HepG2 (cell line): ENCODE data around the gene SPART. TPM values are rescaled to one million over a fixed set of nuclear protein-coding genes. Genes with fewer than 3 reads are reported as not detected.

ENCODE experiments used
- ATAC-seq: fragments of 200-7000 bp; cut with Tn5 transposase; 3 replicates; pipeline ENCODE4 v1.9.1; 2020; ENCODE audit warnings: mild to moderate bottlenecking, moderate library complexity
- BruUV-seq: library from RNA; stranded (reverse); fragments of 400-500 nt; replicated peaks from 2 replicates; lab custom pipeline; 2021; lab: Mats Ljungman, UMichigan
- CTCF ChIA-PET: fragments of 300-600 bp; formaldehyde crosslinking; extraction: SDS; loops from one replicate; lab custom pipeline; 2021; ENCODE audit warnings: low total read pairs, inconsistent platforms, low intra/inter-chr PET ratio; lab: Yijun Ruan, JAX
- POLR2A ChIA-PET: fragments of 350-600 bp; sonication (Branson Sonifier 250); formaldehyde crosslinking; loops from one replicate; lab custom pipeline; 2020; ENCODE audit warnings: antibody characterized with exemption, inconsistent platforms; lab: Yijun Ruan, JAX
- DNase-seq: peaks from one replicate; pipeline ENCODE4 v3.0.0-alpha.2; 2015; ENCODE audit warnings: low spot score
- FAIRE-seq: peaks from 3 replicates; lab custom pipeline; 2011; peaks lifted over from hg19 to GRCh38; lab: Jason Lieb, UNC
- H2AFZ ChIP-seq: one replicate; pipeline ENCODE4 v1.6.1; 2011; ENCODE audit warnings: low read length, inconsistent platforms
- H3K27ac ChIP-seq: fragments of 300-600 bp; 3 replicates; pipeline ENCODE4 v1.8.0; 2011; ENCODE audit warnings: mixed run types, mild to moderate bottlenecking, mixed read lengths, low read length, inconsistent platforms; ENCODE audit not compliant: insufficient read depth; ENCODE audit errors: extremely low read length
- H3K27me3 ChIP-seq, 2 experiments: fragments of 200-600 bp in 1 of 2; 2 replicates in 1 of 2; 3 replicates in 1 of 2; pipeline versions ENCODE4 v1.6.0 to v1.8.0; 2011; ENCODE audit warnings: low read length in 2 of 2, mild to moderate bottlenecking in 2 of 2, moderate library complexity in 2 of 2, inconsistent platforms in 1 of 2; ENCODE audit not compliant: insufficient read depth in 2 of 2, control insufficient read depth in 1 of 2
- H3K36me3 ChIP-seq, 2 experiments: fragments of 200-600 bp in 1 of 2; replicated peaks in 1 of 2; 2 replicates in 1 of 2; 3 replicates in 1 of 2; pipeline versions ENCODE4 v1.5.1 to v1.8.0; 2011; ENCODE audit warnings: low read length in 2 of 2, inconsistent platforms in 1 of 2; ENCODE audit not compliant: insufficient read depth in 2 of 2, control insufficient read depth in 1 of 2
- H3K4me1 ChIP-seq: 2 replicates; pipeline ENCODE4 v1.5.1; 2012; ENCODE audit warnings: low read length, inconsistent platforms; ENCODE audit not compliant: insufficient read depth
- H3K4me2 ChIP-seq: 2 replicates; pipeline ENCODE4 v1.6.0; 2011; ENCODE audit warnings: low read depth, low read length, inconsistent platforms
- H3K4me3 ChIP-seq, 3 experiments: fragments of 200-600 bp in 1 of 3; sonication (generic), shearing (Covaris generic) in 1 of 3; replicated peaks in 1 of 3; 2 replicates each; pipeline ENCODE4 v1.5.1; 2011 to 2016; ENCODE audit warnings: low read length in 3 of 3, inconsistent platforms in 2 of 3, low read depth in 2 of 3, mild to moderate bottlenecking in 2 of 3, control low read depth in 1 of 3, mixed read lengths in 1 of 3; ENCODE audit not compliant: insufficient read depth in 1 of 3
- H3K79me2 ChIP-seq: one replicate; pipeline ENCODE4 v1.6.1; 2011; ENCODE audit warnings: low read length, inconsistent platforms; ENCODE audit not compliant: insufficient read depth
- H3K9ac ChIP-seq: 2 replicates; pipeline ENCODE4 v1.6.0; 2011; ENCODE audit warnings: mild to moderate bottlenecking, low read depth, low read length, inconsistent platforms; ENCODE audit not compliant: insufficient read depth
- H3K9me3 ChIP-seq: 2 replicates; pipeline ENCODE4 v1.5.1; 2012; ENCODE audit warnings: mild to moderate bottlenecking, low read length
- H4K20me1 ChIP-seq: 2 replicates; pipeline ENCODE4 v1.6.0; 2011; ENCODE audit warnings: inconsistent platforms, mild to moderate bottlenecking, low read length, moderate library complexity; ENCODE audit not compliant: insufficient read depth
- ZNF747 ChIP-seq: sonication (generic); formaldehyde crosslinking; IDR thresholded peaks from 2 replicates; pipeline ENCODE4 v1.8.1; 2023; ENCODE audit warnings: missing genetic modification reagents, mild to moderate bottlenecking, borderline replicate concordance
- ZNF768 ChIP-seq: sonication (generic); formaldehyde crosslinking; IDR thresholded peaks from 2 replicates; pipeline ENCODE4 v1.4.0; 2020; ENCODE audit warnings: missing genetic modification reagents
- ZNF792 ChIP-seq: IDR thresholded peaks from 2 replicates; pipeline ENCODE4 v1.6.1; 2016
- WGBS: methylation state at CpG from one replicate; pipeline ENCODE4 v1.1.6; 2017; ENCODE audit warnings: low lambda C conversion rate; 5-methylcytosine and 5-hydroxymethylcytosine counted together
- in situ Hi-C: cut with HindIII; loops from 2 replicates; pipeline ENCODE4 v1.10.0; 2017; ENCODE audit warnings: low pct_unique_long_range_greater_than_20kb; ENCODE audit not compliant: extremely low pct_ligation_motif_present
- intact Hi-C: fragments of 100-400 bp; cut with micrococcal nuclease; formaldehyde crosslinking; loops from one replicate; pipeline ENCODE4 v1.10.0; 2022; ENCODE audit not compliant: unreplicated experiment
- polyA plus RNA-seq, 8 experiments: library from polyadenylated mRNA; depleted of rRNA in 3 of 8; stranded (reverse) in 7 of 8; unstranded in 1 of 8; fragments of >200 nt; fragmentation: Illumina TruSeq in 4 of 8; extraction: Trizol in 4 of 8; gene quantifications; 2 replicates each; pipeline versions ENCODE4 v1.2.1 to v1.2.3, GENCODE V29; 2011 to 2016; ENCODE audit warnings: low read depth in 4 of 8, missing spikeins in 1 of 8, mixed read lengths in 1 of 8; ENCODE audit not compliant: insufficient read depth in 1 of 8
- total RNA-seq, 5 experiments: library from RNA; depleted of rRNA; stranded (reverse); fragments of >200 nt; fragmentation: Illumina TruSeq; extraction: Trizol; gene quantifications; 2 replicates each; pipeline ENCODE4 v1.2.3, GENCODE V29; 2016; ENCODE audit warnings: low read depth in 1 of 5
- TF ChIP-seq, protein P1 (sequence below): sonication (generic); formaldehyde crosslinking; IDR thresholded peaks from 2 replicates; pipeline ENCODE4 v1.5.1; 2020; ENCODE audit warnings: missing genetic modification reagents, mild to moderate bottlenecking, borderline replicate concordance
- TF ChIP-seq, protein P2 (sequence below): sonication (generic); formaldehyde crosslinking; IDR thresholded peaks from 2 replicates; pipeline ENCODE4 v1.8.1; 2023; ENCODE audit warnings: mild to moderate bottlenecking, missing genetic modification reagents
- TF ChIP-seq, protein P3 (sequence below): sonication (generic); formaldehyde crosslinking; IDR thresholded peaks from 2 replicates; pipeline ENCODE4 v1.8.0; 2022; ENCODE audit warnings: missing genetic modification reagents, mild to moderate bottlenecking, inconsistent platforms, borderline replicate concordance
- TF ChIP-seq, protein P4 (sequence below): sonication (generic); formaldehyde crosslinking; IDR thresholded peaks from 2 replicates; pipeline ENCODE4 v1.4.0; 2020; ENCODE audit warnings: missing genetic modification reagents
- TF ChIP-seq, protein P5 (sequence below): sonication (generic); formaldehyde crosslinking; IDR thresholded peaks from 2 replicates; pipeline ENCODE4 v1.8.0; 2022; ENCODE audit warnings: mild to moderate bottlenecking, missing genetic modification reagents, borderline replicate concordance

The SPART gene
- total and polyA plus RNA-seq, 2 of the 13 experiments (the other 11 are each of a cell fraction or from before 2014, with no cell fraction given), result 8.9 to 28.8 TPM

DNA sequence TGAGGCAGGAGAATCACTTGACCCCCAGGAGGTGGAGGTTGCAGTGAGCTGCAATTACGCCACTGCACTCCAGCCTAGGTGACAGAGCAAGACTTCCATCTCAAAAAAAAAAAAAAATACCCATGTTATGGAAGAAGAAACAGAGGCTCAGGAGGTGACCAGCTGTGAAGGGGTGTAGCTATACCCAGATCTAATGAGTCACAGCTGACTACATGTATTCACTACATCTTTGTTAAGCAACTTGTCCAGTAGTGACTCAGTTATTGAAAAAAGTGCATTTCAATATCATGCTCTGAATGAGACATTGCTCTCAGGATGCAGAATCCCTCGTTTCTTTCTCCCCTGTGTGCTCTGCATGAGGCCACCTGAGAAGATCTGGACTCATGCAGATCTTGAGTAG, 16.1 kb upstream of the SPART start:
- no TSS peak for BruUV-seq
- FAIRE-seq (no peak), DNase-seq (no peak), ATAC-seq (no peak)
- Histone ChIP-seq H3K9ac (no peak overlapping the region), H4K20me1 (no peaks in the 10 kb centered on the region), H3K9me3 (no peaks in the 10 kb centered on the region), H3K4me1 (peaks cover 9% of the 10 kb centered on the region), H3K4me3 (no peak overlapping the region), H2AFZ (no peak overlapping the region), H3K27me3 (no peaks in the 10 kb centered on the region), H3K79me2 (no peaks in the 10 kb centered on the region), H3K36me3 (no peaks in the 10 kb centered on the region), H3K27ac (no peak overlapping the region), H3K4me2 (no peak overlapping the region)
- CTCF ChIA-PET, result no interaction called here
- intact Hi-C loops, result no loop called here
- POLR2A ChIA-PET, result no interaction called here
- in situ Hi-C loops, result no loop called here
- 28% methylated on average over 2 of the region's 2 CpGs for WGBS
- TF ChIP-seq, protein P1, sequence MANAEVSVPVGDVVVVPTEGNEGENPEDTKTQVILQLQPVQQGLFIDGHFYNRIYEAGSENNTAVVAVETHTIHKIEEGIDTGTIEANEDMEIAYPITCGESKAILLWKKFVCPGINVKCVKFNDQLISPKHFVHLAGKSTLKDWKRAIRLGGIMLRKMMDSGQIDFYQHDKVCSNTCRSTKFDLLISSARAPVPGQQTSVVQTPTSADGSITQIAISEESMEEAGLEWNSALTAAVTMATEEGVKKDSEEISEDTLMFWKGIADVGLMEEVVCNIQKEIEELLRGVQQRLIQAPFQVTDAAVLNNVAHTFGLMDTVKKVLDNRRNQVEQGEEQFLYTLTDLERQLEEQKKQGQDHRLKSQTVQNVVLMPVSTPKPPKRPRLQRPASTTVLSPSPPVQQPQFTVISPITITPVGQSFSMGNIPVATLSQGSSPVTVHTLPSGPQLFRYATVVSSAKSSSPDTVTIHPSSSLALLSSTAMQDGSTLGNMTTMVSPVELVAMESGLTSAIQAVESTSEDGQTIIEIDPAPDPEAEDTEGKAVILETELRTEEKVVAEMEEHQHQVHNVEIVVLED (CRISPR knock-in tag), result no peak
- TF ChIP-seq, protein P2, sequence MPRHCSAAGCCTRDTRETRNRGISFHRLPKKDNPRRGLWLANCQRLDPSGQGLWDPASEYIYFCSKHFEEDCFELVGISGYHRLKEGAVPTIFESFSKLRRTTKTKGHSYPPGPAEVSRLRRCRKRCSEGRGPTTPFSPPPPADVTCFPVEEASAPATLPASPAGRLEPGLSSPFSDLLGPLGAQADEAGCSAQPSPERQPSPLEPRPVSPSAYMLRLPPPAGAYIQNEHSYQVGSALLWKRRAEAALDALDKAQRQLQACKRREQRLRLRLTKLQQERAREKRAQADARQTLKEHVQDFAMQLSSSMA (CRISPR knock-in tag), result no peak
- TF ChIP-seq ZNF747 (CRISPR knock-in tag), result no peak
- TF ChIP-seq, protein P3, sequence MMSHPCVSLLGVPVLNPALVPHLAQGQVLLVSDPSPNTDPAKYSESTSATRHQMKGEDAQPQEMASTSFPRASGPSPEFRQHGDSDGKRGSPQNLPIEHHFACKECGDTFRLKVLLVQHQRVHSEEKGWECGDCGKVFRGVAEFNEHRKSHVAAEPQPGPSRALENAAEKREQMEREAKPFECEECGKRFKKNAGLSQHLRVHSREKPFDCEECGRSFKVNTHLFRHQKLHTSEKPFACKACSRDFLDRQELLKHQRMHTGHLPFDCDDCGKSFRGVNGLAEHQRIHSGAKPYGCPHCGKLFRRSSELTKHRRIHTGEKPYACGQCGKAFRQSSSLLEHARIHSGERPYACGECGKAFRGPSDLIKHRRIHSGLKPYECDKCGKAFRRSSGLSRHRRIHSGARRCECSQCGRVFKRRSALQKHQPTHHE, result no peak
- no peak for TF ChIP-seq ZNF792
- TF ChIP-seq, protein P4, sequence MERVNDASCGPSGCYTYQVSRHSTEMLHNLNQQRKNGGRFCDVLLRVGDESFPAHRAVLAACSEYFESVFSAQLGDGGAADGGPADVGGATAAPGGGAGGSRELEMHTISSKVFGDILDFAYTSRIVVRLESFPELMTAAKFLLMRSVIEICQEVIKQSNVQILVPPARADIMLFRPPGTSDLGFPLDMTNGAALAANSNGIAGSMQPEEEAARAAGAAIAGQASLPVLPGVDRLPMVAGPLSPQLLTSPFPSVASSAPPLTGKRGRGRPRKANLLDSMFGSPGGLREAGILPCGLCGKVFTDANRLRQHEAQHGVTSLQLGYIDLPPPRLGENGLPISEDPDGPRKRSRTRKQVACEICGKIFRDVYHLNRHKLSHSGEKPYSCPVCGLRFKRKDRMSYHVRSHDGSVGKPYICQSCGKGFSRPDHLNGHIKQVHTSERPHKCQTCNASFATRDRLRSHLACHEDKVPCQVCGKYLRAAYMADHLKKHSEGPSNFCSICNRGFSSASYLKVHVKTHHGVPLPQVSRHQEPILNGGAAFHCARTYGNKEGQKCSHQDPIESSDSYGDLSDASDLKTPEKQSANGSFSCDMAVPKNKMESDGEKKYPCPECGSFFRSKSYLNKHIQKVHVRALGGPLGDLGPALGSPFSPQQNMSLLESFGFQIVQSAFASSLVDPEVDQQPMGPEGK (CRISPR knock-in tag), result no peak
- no peak for TF ChIP-seq ZNF768 (CRISPR knock-in tag)
- TF ChIP-seq, protein P5, sequence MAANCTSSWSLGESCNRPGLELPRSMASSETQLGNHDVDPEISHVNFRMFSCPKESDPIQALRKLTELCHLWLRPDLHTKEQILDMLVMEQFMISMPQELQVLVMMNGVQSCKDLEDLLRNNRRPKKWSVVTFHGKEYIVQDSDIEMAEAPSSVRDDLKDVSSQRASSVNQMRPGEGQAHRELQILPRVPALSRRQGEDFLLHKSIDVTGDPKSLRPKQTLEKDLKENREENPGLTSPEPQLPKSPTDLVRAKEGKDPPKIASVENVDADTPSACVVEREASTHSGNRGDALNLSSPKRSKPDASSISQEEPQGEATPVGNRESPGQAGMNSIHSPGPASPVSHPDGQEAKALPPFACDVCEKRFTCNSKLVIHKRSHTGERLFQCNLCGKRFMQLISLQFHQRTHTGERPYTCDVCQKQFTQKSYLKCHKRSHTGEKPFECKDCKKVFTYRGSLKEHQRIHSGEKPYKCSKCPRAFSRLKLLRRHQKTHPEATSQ (CRISPR knock-in tag), result no peak
